SH-SY5Y (cell line): ENCODE results near the gene TEX28.

ENCODE experiments used
- GATA2 ChIP-seq: IDR thresholded peaks from 2 replicates; pipeline ENCODE4 v1.6.1; 2011; ENCODE audit warnings: mild to moderate bottlenecking, low read depth, low read length
- GATA3 ChIP-seq: IDR thresholded peaks from 2 replicates; pipeline ENCODE4 v1.6.1; 2011; ENCODE audit warnings: low read depth, mild to moderate bottlenecking, low read length, moderate library complexity

GRCh38 chrX:154296731-154297130, 1.8 kb upstream of the TEX28 start:
- no peak for TF ChIP-seq GATA3
- TF ChIP-seq GATA2 = no peak
